GM23338 (cell line): ENCODE results near the gene MAP7D3.

Experiments
- CTCF ChIP-seq, 2 experiments: fragments of 200-600 bp in 1 of 2; sonication (generic) in 1 of 2; conservative IDR thresholded peaks; 2 replicates each; pipeline versions ENCODE4 v1.5.1 to v1.6.1; 2016 to 2017; ENCODE audit warnings: antibody characterized with exemption in 2 of 2, low read depth in 2 of 2, mild to moderate bottlenecking in 2 of 2, moderate library complexity in 1 of 2
- EZH2 ChIP-seq: fragments of 200-600 bp; sonication (generic); IDR thresholded peaks from one replicate; pipeline ENCODE4 v1.8.0; 2017; ENCODE audit warnings: antibody characterized with exemption, mild to moderate bottlenecking, low read depth; ENCODE audit not compliant: unreplicated experiment
- REST ChIP-seq: IDR thresholded peaks from one replicate; pipeline ENCODE4 v1.6.1; 2018; ENCODE audit warnings: antibody characterized with exemption; ENCODE audit not compliant: unreplicated experiment
- ZNF114 ChIP-seq: fragments of 250-450 bp; sonication (Bioruptor Pico); IDR thresholded peaks from 2 replicates; pipeline ENCODE4 v1.5.0; 2020; ENCODE audit warnings: mild to moderate bottlenecking, moderate library complexity

- no peak for TF ChIP-seq ZNF114 (CRISPR knock-in tag)
- TF ChIP-seq CTCF (conservative IDR thresholded peaks at IDR 0.05; ENCODE audit: low read depth in 2 of 2) = no peak
- no peak for TF ChIP-seq EZH2
- no peak for TF ChIP-seq REST
Observed at GRCh38 chrX:136193771-136194170, 57.4 kb downstream of the MAP7D3 start.
